Retinal pigment epithelial cell (primary cell): ENCODE results near the gene NUDT3.

Source experiments
- DNase-seq: peaks from one replicate; pipeline ENCODE4 v3.0.0-alpha.2; 2010; ENCODE audit warnings: low read depth
- H3K4me3 ChIP-seq: 2 replicates; pipeline ENCODE4 v1.5.1; 2011; ENCODE audit warnings: mild to moderate bottlenecking, low read length, control low read depth, moderate library complexity
- CTCF ChIP-seq: conservative IDR thresholded peaks from 2 replicates; pipeline ENCODE4 v1.5.1; 2011; ENCODE audit warnings: low read depth, low read length, control low read depth, inconsistent platforms

Gene NUDT3

GRCh38 chr6:34230653-34231371 lies 161.7 kb downstream of the NUDT3 start:
- DNase-seq, result no peak
- no peak for TF ChIP-seq CTCF

GRCh38 chr6:34229877-34230276 lies 162.6 kb downstream of the NUDT3 start:
- no peak for TF ChIP-seq CTCF
- DNase-seq, result no peak
- no peak overlapping the region for H3K4me3 ChIP-seq

More at GRCh38 chr6:34230653-34231371, 161.7 kb downstream of the NUDT3 start:
- no peak overlapping the region for H3K4me3 ChIP-seq
